A673 (cell line): ENCODE data around the gene PCTP. TPM values are rescaled to one million over a fixed set of nuclear protein-coding genes. Genes with fewer than 3 reads are reported as not detected.

Experiments
- BruUV-seq: library from RNA; stranded (reverse); fragments of 400-500 nt; replicated peaks from 2 replicates; lab custom pipeline; 2021; lab: Mats Ljungman, UMichigan
- CTCF ChIA-PET: fragments of 300-600 bp; sonication (Branson Sonifier 250); formaldehyde crosslinking; loops from one replicate; lab custom pipeline; 2022; ENCODE audit warnings: antibody characterized with exemption; lab: Charles Lee
- POLR2A ChIA-PET: fragments of 300-600 bp; sonication (Branson Sonifier 250); formaldehyde crosslinking; loops from one replicate; lab custom pipeline; 2022; ENCODE audit warnings: antibody characterized with exemption; ENCODE audit not compliant: low non-redundant PET; lab: Charles Lee
- DNase-seq: peaks from one replicate; pipeline ENCODE4 v3.0.0-alpha.2; 2015; ENCODE audit warnings: low spot score
- H3K27ac ChIP-seq: fragments of 200-600 bp; sonication (generic); 2 replicates; pipeline ENCODE4 v1.5.1; 2016; ENCODE audit warnings: mixed run types, low read depth, mild to moderate bottlenecking, mixed read lengths, antibody characterized with exemption, low read length; ENCODE audit not compliant: poor library complexity, severe bottlenecking
- H3K27me3 ChIP-seq: fragments of 200-600 bp; sonication (generic); replicated peaks from 2 replicates; pipeline ENCODE4 v1.6.1; 2017; ENCODE audit warnings: mixed run types, low read depth, mild to moderate bottlenecking, mixed read lengths, antibody characterized with exemption, low read length; ENCODE audit not compliant: insufficient read depth, poor library complexity
- H3K36me3 ChIP-seq: fragments of 200-600 bp; sonication (generic); 2 replicates; pipeline ENCODE4 v1.6.1; 2016; ENCODE audit warnings: mixed run types, mild to moderate bottlenecking, mixed read lengths, antibody characterized with exemption, low read length; ENCODE audit not compliant: insufficient read depth, poor library complexity, severe bottlenecking
- H3K4me1 ChIP-seq: fragments of 200-600 bp; sonication (generic); 2 replicates; pipeline ENCODE4 v1.6.1; 2017; ENCODE audit warnings: mixed run types, mild to moderate bottlenecking, mixed read lengths, antibody characterized with exemption, low read length; ENCODE audit not compliant: insufficient read depth, poor library complexity, severe bottlenecking
- H3K4me3 ChIP-seq: fragments of 200-600 bp; sonication (generic); 2 replicates; pipeline ENCODE4 v1.5.1; 2016; ENCODE audit warnings: low read depth, mixed run types, mild to moderate bottlenecking, mixed read lengths, low read length; ENCODE audit not compliant: poor library complexity, severe bottlenecking
- H3K9me3 ChIP-seq: fragments of 200-600 bp; sonication (generic); 2 replicates; pipeline ENCODE4 v1.6.1; 2016; ENCODE audit warnings: mixed run types, low read depth, mild to moderate bottlenecking, mixed read lengths, antibody characterized with exemption, low read length; ENCODE audit not compliant: poor library complexity, severe bottlenecking
- CTCF ChIP-seq: fragments of 300-800, 200-600 bp; sonication (generic); conservative IDR thresholded peaks from 2 replicates; pipeline ENCODE4 v1.5.1; 2017; ENCODE audit warnings: low read depth, mild to moderate bottlenecking, antibody characterized with exemption, low read length, moderate library complexity, mixed read lengths
- EZH2 ChIP-seq: fragments of 200-600 bp; sonication (generic); IDR thresholded peaks from 2 replicates; pipeline ENCODE4 v1.6.1; 2017; ENCODE audit warnings: borderline replicate concordance, low read depth, mild to moderate bottlenecking, mixed read lengths, antibody characterized with exemption, low read length; ENCODE audit not compliant: poor library complexity, severe bottlenecking
- intact Hi-C: fragments of 100-400 bp; cut with micrococcal nuclease; formaldehyde crosslinking; loops from one replicate; pipeline ENCODE4 v1.10.0; 2022; ENCODE audit not compliant: unreplicated experiment
- total RNA-seq: library from RNA; stranded (reverse); gene quantifications from 2 replicates; pipeline ENCODE4 v1.2.3, GENCODE V29; 2021

Gene PCTP
- total RNA-seq, 1 experiment from 2014 or later = 6.4 TPM

GRCh38 chr17:55814377-55814776 is 63.5 kb downstream of the PCTP start:
- peaks cover 51% of the 10 kb centered on the region for H3K27me3 ChIP-seq
- no peak overlapping the region for H3K27ac ChIP-seq
- no peaks in the 10 kb centered on the region for H3K9me3 ChIP-seq
- no peak for DNase-seq
- ChIA-PET CTCF (no interaction called here), POLR2A (no interaction called here)
- no peak for TF ChIP-seq CTCF
- TF ChIP-seq EZH2 = no peak
- H3K4me1 ChIP-seq = no peaks in the 10 kb centered on the region
- no peak overlapping the region for H3K4me3 ChIP-seq
- no TSS peak for BruUV-seq
- no peaks in the 10 kb centered on the region for H3K36me3 ChIP-seq
- intact Hi-C loops = no loop called here

- POLR2A ChIA-PET = no interaction called here
- intact Hi-C loops = no loop called here
- TF ChIP-seq CTCF (no peak), EZH2 (no peak)
- no peaks in the 10 kb centered on the region for H3K36me3 ChIP-seq
- no peaks in the 10 kb centered on the region for H3K4me1 ChIP-seq
- CTCF ChIA-PET = no interaction called here
- H3K9me3 ChIP-seq = peaks cover 8% of the 10 kb centered on the region
- no peak overlapping the region for H3K27ac ChIP-seq
- no peak overlapping the region for H3K4me3 ChIP-seq
- no peak for DNase-seq
- peaks cover 62% of the 10 kb centered on the region for H3K27me3 ChIP-seq
- no TSS peak for BruUV-seq
Measured at GRCh38 chr17:55816532-55817396, 65.9 kb downstream of the PCTP start.

- CTCF ChIA-PET = no interaction called here
Measured at GRCh38 chr17:55817397-55817709, 66.5 kb downstream of the PCTP start.

More at GRCh38 chr17:55817397-55817709, 66.5 kb downstream of the PCTP start:
- Histone ChIP-seq H3K4me3 (no peak overlapping the region), H3K9me3 (peaks cover 8% of the 10 kb centered on the region), H3K27me3 (peaks cover 68% of the 10 kb centered on the region), H3K27ac (no peak overlapping the region), H3K4me1 (no peaks in the 10 kb centered on the region), H3K36me3 (no peaks in the 10 kb centered on the region)
- intact Hi-C loops = no loop called here
- POLR2A ChIA-PET = no interaction called here
- BruUV-seq = no TSS peak
- DNase-seq = no peak
- TF ChIP-seq EZH2 (no peak), CTCF (no peak)
